Hair follicular keratinocyte (primary cell): ENCODE measurements around the gene GON4L. TPM values are rescaled to one million over a fixed set of nuclear protein-coding genes. Genes with fewer than 3 reads are reported as not detected.

ENCODE experiments used
- total RNA-seq: library from RNA; depleted of rRNA; stranded (reverse); fragments of >200 nt; gene quantifications from 2 replicates; pipeline ENCODE4 v1.2.3, GENCODE V29; 2015

The GON4L gene, protein sequence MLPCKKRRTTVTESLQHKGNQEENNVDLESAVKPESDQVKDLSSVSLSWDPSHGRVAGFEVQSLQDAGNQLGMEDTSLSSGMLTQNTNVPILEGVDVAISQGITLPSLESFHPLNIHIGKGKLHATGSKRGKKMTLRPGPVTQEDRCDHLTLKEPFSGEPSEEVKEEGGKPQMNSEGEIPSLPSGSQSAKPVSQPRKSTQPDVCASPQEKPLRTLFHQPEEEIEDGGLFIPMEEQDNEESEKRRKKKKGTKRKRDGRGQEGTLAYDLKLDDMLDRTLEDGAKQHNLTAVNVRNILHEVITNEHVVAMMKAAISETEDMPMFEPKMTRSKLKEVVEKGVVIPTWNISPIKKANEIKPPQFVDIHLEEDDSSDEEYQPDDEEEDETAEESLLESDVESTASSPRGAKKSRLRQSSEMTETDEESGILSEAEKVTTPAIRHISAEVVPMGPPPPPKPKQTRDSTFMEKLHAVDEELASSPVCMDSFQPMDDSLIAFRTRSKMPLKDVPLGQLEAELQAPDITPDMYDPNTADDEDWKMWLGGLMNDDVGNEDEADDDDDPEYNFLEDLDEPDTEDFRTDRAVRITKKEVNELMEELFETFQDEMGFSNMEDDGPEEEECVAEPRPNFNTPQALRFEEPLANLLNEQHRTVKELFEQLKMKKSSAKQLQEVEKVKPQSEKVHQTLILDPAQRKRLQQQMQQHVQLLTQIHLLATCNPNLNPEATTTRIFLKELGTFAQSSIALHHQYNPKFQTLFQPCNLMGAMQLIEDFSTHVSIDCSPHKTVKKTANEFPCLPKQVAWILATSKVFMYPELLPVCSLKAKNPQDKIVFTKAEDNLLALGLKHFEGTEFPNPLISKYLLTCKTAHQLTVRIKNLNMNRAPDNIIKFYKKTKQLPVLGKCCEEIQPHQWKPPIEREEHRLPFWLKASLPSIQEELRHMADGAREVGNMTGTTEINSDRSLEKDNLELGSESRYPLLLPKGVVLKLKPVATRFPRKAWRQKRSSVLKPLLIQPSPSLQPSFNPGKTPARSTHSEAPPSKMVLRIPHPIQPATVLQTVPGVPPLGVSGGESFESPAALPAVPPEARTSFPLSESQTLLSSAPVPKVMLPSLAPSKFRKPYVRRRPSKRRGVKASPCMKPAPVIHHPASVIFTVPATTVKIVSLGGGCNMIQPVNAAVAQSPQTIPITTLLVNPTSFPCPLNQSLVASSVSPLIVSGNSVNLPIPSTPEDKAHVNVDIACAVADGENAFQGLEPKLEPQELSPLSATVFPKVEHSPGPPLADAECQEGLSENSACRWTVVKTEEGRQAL (N-terminal part only)
- 14.8 and 19.3 TPM in 2 replicates for total RNA-seq

DNA sequence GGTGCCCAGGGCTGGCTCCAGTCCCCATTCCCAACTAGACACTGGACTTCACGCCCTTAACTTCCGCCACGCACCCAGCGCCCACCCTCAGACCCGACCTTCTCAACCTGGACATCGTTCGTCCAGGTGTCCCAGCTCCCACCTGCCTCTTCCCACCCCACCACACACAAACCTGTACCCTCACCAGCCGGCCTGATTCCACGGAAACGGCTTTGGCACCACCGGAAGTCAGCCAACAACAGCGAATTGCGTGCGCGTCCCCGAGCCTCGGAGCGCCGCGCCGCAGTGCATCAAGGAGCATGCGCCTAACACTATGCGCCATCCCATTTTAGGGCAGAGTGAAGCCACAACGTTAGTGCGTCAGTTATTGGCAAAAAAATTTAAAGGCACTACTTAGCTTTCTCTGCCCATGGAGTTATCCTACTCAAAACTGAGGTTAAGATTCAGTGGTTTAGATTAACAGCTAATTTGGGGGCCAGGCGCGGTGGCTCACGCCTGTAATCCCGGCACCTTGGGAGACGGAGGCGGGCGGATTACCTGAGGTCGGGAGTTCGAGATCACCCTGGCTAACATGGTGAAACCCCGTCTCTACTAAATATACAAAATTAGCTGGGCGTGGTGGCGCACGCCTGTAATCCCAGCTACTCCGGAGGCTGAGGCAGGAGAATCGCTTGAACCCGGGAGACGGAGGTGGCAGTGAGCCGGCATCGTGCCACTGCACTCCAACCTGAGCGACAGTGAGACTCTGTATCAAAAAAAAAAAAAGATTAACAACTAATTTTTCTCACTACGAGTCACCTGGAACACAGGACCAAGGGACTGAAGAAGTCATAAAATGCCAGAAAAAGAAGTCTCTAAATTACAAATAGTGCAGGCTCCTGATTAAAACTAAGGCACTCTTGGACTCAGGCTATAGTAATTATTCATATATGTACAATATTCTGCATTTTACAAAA, at the start of gene GON4L:
GON4L (minus strand) TSS at position 240 of the 956 bp plus-strand sequence. CDS start 3,434 bp downstream, outside the sequence.

DNA sequence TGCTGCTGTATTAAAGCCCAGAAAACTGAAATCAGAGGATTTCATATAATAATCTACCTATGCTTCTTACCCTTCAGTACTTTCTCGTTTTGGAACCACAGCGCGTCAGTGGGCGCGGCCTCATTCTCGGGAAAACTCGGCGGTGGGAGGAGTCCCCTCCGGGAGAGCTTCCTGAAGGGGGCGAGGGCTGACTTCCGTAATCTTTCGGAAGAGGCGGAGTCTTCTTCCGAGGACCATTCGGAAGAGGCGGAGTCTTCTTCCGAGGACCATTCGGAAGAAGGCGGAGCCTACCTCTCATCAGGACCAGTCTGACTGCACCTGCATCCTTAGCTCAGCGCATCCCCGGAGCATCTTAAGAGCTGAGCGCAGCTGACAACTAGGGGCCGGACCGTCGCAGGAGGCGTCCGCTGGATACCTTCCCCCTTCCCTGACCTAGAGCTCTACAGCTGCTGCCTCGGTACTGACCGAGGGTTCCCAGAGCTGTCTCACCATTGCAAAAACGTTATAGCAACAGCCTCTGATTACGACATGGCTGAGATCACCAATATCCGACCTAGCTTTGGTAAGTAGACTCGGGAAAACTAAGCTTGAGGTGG, 2.3 kb upstream of the GON4L start, which contains the start of gene SYT11:
SYT11 (plus strand) TSS at position 334 of the 596 bp plus-strand sequence; CDS start at position 529, 195 bp downstream.

Other genes with a start within 250 kb of the GON4L start
- 10.9 and 15.8 TPM in 2 replicates for gene MSTO1, start 247.0 kb downstream of the GON4L start, total RNA-seq
- 22.3 and 40.9 TPM in 2 replicates for gene YY1AP1, start 168.4 kb downstream of the GON4L start, total RNA-seq
- gene DAP3, start 168.1 kb downstream of the GON4L start, total RNA-seq, result 143 and 167 TPM in 2 replicates
- gene SYT11, start 2.4 kb upstream of the GON4L start, total RNA-seq, result 0.62 and 0.80 TPM in 2 replicates
- gene RIT1, start 54.1 kb upstream of the GON4L start, total RNA-seq, result 17.6 and 19.8 TPM in 2 replicates
- gene KHDC4, start 77.2 kb upstream of the GON4L start, total RNA-seq, result 11.9 and 19.1 TPM in 2 replicates
- 0.23 TPM in 1 of 2 replicates, not detected in the other for gene RXFP4, start 84.4 kb upstream of the GON4L start, total RNA-seq
- 66.1 and 121 TPM in 2 replicates for gene ARHGEF2, start 121.3 kb upstream of the GON4L start, total RNA-seq
- 484 and 494 TPM in 2 replicates for gene SSR2, start 163.7 kb upstream of the GON4L start, total RNA-seq
- 21.0 and 24.3 TPM in 2 replicates for gene UBQLN4, start 196.6 kb upstream of the GON4L start, total RNA-seq
- gene LAMTOR2, start 197.6 kb upstream of the GON4L start, total RNA-seq, result 118 and 130 TPM in 2 replicates
- 66.7 and 81.8 TPM in 2 replicates for gene RAB25, start 203.9 kb upstream of the GON4L start, total RNA-seq
- gene MEX3A, start 225.3 kb upstream of the GON4L start, total RNA-seq, result 1.8 and 2.0 TPM in 2 replicates